HFF-Myc (cell line): ENCODE data around the gene NWD2.
"Not testable (repeated sequence)": the region's sequence is repeated elsewhere in the genome, so short reads cannot be mapped to it uniquely, and the experiment has no call there.

Experiments
- DNase-seq: peaks from one replicate; pipeline ENCODE4 v3.0.0-alpha.2; 2011; ENCODE audit warnings: low read depth; ENCODE audit errors: extremely low read depth
- H3K4me3 ChIP-seq: replicated peaks from 2 replicates; pipeline ENCODE4 v1.5.1; 2011; ENCODE audit warnings: low read depth, mild to moderate bottlenecking, control low read depth, low read length
- TF ChIP-seq, protein P1 (sequence below): IDR thresholded peaks from 2 replicates; pipeline ENCODE4 v1.5.1; 2012; ENCODE audit warnings: mild to moderate bottlenecking, low read depth, low read length, control low read depth; ENCODE audit errors: missing control alignments

Gene NWD2

DNA sequence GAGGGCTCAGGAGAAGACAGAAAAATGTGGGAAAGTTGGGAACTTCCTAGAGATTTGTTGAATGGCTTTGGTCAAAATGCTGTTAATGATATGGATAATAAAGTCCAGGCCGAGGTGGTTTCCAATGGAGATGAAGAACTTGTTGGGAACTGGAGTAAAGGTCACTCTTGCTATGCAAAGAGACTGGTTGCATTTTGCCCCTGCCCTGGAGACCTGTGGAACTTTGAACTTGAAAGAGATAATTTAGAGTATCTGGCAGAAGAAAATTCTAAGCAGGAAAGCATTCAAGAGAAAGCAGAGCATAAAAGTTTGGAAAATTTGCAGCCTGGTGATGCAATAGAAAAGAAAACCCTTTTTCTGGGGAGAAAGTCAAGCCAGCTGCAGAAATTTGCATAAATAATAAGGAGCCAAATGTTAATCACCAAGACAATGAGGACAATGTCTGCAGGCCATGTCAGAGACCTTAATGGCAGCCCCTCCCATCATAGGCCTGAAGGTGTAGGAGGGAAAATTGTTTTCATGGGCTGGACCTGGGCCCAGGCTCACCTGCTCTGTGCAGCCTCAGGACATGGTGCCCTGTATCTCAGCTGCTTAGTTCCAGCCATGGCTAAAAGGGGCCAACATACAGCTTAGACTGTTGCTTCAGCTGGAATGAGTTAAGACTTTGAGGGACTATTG, 237.8 kb downstream of the NWD2 start:
- DNase-seq = no peak
- TF ChIP-seq, protein P1, sequence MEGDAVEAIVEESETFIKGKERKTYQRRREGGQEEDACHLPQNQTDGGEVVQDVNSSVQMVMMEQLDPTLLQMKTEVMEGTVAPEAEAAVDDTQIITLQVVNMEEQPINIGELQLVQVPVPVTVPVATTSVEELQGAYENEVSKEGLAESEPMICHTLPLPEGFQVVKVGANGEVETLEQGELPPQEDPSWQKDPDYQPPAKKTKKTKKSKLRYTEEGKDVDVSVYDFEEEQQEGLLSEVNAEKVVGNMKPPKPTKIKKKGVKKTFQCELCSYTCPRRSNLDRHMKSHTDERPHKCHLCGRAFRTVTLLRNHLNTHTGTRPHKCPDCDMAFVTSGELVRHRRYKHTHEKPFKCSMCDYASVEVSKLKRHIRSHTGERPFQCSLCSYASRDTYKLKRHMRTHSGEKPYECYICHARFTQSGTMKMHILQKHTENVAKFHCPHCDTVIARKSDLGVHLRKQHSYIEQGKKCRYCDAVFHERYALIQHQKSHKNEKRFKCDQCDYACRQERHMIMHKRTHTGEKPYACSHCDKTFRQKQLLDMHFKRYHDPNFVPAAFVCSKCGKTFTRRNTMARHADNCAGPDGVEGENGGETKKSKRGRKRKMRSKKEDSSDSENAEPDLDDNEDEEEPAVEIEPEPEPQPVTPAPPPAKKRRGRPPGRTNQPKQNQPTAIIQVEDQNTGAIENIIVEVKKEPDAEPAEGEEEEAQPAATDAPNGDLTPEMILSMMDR = no peak
- H3K4me3 ChIP-seq = no peak overlapping the region

DNA sequence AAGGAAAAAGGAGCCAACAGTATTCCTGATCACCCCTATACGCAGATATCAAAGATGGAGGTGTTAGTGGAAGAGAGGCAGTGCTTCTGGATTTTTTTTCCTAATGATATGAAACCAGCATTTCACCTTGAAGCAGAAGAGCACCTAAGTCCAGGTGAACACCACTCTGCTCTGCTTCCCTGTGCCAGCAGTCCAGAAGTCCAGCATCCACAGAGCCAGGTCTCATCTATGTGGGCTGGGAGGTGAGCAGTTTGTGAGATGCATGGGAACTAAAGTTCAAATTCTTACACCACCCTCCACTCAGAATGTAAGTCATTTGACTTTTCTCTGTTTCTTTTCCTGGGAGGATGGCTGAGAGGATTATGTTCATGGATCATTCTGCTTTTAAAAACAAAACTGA, 239.1 kb downstream of the NWD2 start:
- TF ChIP-seq, protein P1 = no peak
- H3K4me3 ChIP-seq = no peak overlapping the region
- no peak for DNase-seq

DNA sequence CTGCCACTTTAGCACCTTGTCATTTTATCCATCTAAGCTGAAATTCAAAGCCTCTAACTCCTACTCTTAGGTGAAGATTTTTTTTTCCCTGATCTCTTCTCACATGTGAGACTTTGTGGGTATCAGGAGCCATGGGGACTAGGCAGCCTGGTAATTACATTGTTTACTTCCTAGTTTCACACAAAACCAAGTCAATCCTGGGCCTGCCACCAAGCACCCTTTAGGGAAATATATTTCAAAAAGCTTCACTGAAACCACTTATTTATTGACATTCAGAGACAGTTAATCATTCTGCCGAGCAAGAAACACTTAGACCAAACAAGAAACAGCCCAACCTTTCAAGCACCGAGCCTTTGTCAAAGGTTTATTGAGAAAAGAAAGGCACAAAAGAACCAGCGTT, 241.6 kb downstream of the NWD2 start:
- H3K4me3 ChIP-seq = no peak overlapping the region
- DNase-seq = no peak
- TF ChIP-seq, protein P1 = no peak

DNA sequence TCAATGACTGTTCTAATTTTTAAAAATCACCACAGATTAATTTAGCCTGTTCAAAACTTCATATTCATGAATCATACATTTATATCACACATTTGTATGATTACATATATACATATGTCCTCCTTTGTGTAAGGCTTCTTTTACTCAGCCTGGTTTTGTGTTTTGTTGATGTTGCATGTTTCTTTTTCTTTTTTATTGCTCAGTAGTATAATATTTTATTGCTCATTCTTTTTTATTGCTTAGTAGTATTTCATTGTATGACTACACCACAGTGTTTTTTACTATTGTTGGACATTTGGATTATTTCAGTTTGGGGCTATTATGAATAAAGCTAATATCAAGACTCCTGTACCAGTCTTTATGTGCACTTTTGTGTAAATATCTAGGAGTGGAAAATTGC, 243.1 kb downstream of the NWD2 start:
- TF ChIP-seq, protein P1 = no peak
- no peak for DNase-seq
- H3K4me3 ChIP-seq = no peak overlapping the region

DNA sequence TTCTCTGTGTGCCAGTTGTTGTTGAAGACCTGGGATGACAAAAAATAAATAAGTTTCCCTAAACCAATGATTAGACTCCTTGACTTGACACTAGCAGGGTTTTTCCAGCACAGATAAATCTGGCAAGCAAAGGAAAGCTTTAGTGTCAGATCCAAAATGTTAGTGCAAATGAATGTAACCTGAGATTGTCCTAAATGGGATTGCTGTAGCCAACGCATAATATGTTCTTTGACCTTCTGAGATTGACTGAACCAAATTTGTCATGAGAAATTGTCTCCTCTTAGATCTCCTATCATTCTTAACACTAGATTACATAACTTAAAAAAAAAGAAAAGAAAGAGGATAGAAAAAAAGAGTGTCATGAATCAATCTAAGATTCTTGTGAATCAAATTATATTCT, 245.2 kb downstream of the NWD2 start:
- TF ChIP-seq, protein P1 = no peak
- no peak for DNase-seq
- H3K4me3 ChIP-seq = no peak overlapping the region

DNA sequence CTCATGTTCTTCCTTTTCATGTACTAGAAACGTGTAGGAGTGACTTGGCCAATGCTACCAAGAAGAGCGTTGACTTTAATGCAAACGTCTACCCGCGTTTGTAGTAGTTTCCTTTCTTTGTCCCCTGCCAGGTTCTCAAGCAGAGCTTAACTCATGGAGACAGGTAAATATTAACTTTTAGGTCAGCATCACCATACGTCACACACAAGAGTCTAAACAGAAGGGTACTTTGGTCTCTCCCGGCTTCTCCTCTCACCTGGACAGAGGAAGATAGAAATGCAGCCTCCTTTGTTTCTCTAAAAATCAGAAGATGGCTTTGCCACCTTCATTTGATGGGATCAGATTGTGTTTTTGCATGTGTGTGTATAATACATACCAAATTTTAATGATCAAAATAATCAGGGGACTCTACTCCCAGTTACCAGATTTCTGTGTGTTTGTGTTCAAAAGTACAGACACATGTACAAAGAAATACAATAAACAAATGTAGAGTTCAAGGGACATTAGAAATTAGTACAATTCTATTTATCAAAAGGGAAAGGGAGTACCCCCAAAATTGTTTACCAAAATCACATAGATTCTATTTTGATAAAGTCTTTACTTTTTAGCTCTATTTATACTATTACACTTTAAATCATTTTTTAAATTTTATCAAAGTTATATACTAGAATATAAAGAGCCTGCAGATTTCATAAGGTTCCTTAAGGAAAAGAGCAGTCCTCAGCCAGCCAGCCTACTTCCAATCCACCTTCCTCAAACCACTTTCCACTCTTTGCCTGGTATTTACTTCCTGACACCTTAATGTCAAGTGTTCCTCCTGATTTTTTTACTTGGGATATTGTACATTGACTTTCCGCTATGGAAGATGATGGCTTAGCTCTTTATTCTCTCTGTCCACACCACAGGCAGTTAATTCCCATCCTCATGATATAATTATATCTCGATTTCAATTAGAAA, 246.1 kb downstream of the NWD2 start:
- DNase-seq = no peak
- H3K4me3 ChIP-seq = no peak overlapping the region
- TF ChIP-seq, protein P1 = no peak

DNA sequence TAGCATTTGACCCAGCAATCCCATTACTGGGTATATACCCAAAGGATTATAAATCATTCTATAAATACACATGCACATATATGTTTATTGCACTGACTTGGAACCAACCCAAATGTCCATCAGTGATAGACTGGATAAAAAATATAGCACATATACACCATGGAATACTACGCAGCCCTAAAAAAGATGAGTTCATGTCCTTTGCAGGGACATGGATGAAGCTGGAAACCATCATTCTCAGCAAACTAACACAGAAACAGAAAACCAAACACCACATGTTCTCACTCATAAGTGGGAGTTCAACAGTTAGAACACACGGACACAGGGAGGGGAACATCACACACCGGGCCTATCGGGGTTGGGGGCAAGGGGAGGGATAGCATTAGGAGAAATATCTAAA, 250.8 kb downstream of the NWD2 start:
- not testable (repeated sequence) for DNase-seq, H3K4me3 ChIP-seq
